Activated T-cell treated with anti-CD3 and anti-CD28 coated beads, Interleukin-2, amount 50 U/mL, for 48 hours (primary cell): Measurements from ENCODE around the gene CASTOR2.
"Not testable (repeated sequence)": the region's sequence is repeated elsewhere in the genome, so short reads cannot be mapped to it uniquely, and the experiment has no call there.

ENCODE experiments used
- DNase-seq, 2 experiments: peaks; one replicate each; pipeline ENCODE4 v3.0.0-alpha.2; 2020

CASTOR2 gene

GRCh38 chr7:74996361-74996760 lies 31.9 kb downstream of the CASTOR2 start:
- DNase-seq = not testable (repeated sequence)

DNA sequence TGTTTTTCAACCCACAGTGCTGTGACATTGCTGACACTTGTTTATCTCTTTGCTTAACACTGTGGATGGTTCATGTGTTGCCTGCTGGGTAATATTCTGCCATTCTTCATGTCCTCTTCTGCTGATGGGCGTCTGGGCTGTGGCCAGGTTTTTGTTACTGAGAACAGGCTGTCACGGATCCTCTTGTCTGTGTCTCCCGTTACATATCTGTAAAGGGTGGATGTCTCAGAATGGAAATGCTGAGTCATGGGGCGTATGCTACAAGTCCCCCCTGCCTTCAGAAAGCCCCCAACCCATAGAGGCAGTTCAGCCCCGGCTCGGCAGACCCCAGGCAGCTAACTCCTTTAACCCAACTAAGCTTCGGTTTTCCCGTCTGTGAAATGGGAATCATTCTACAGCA lies 33.3 kb downstream of the CASTOR2 start:
- not testable (repeated sequence) for DNase-seq

- DNase-seq = not testable (repeated sequence)
Measured at GRCh38 chr7:75001356-75001755, 36.9 kb downstream of the CASTOR2 start.

DNA sequence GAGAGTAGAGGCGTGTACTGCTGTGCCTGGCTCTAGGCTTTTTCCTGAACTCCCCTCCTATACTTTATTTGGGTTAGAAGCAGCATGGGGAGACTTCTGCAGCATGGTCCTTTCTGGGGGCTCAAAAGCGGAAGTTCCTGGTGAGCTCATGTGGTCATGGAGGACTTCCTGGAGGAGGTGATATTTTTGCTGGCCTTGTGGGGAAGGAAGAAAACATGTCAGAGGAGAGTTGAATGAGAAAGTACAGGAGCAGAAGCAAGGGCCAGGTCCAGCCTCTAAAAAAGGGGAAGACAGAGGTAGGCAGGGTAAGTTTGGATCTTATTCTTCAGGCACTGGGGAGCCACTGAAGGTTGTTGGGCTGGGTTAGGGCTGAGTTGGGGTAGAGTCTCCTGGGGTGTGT lies 45.5 kb downstream of the CASTOR2 start:
- DNase-seq = no peak

- DNase-seq = no peak
Measured at GRCh38 chr7:75017832-75018231, 53.3 kb downstream of the CASTOR2 start.

GRCh38 chr7:75018570-75019364 lies 54.3 kb downstream of the CASTOR2 start:
- DNase-seq = no peak

DNA sequence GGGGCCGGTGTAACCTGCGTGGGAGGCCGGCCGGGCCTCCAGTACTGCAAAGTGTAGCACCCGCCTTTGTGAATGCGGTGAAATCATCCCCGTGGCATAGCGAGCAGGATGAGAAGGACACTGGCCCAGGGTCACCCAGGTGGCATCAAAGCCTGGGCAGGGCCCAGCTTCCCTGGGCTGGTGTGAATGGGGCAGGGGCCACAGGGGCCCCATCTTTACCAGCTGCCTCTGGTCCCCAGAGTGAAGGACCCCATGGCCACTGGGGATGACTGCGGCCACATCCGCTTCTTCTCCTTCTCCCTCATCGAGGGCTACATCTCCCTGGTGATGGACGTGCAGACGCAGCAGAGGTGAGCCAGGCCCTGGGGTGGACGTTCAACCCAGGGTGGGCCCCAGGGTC lies 55.3 kb downstream of the CASTOR2 start:
- DNase-seq = no peak

GRCh38 chr7:75024922-75025321 lies 60.4 kb downstream of the CASTOR2 start:
- no peak for DNase-seq

DNA sequence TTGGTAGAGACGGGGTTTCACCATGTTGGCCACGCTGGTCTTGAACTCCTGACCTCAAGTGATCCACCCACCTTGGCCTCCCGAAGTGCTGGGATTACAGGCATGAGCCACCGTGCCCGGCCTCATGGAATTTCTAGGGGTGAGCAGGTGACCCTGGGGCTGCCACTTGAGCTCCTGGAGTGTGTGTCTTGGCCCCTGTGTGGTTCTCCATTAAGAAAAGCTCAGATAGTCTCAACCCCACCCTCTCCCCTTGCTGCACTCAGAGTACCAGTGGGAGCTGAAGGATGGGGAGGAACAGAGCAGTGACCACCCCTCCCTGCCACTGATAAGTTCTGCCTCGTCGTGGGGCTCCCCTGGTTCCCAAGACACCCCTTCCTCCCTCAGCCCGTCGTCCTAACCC lies 63.8 kb downstream of the CASTOR2 start:
- no peak for DNase-seq

- no peak for DNase-seq
Measured at GRCh38 chr7:75033064-75033463, 68.6 kb downstream of the CASTOR2 start.

GRCh38 chr7:75033826-75034225 lies 69.3 kb downstream of the CASTOR2 start:
- DNase-seq = no peak

- peak in 1 of 2 experiments; percentile 24 for DNase-seq
Measured at GRCh38 chr7:75038508-75038907, 74.0 kb downstream of the CASTOR2 start.

DNA sequence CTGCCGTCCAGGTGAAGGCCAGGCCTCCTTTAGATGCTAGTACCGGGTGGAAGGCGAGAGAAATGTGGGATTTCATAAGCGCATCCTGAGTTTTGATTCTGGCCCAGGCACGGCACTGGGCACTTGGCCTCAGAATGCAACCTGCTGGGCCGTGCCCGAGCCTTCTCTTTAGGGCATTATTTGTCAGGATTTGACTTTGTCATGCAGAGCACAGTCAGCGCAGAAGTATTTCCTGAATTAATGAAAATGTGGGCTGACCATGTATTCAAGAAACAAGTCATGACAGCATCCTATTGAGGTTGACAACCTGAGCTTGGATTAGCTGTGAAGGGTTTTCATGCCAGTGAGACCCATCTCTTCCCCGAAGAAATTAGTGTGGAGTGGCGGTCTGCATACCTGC lies 74.7 kb downstream of the CASTOR2 start:
- no peak for DNase-seq

GRCh38 chr7:75039709-75040108 lies 75.2 kb downstream of the CASTOR2 start:
- no peak for DNase-seq

DNA sequence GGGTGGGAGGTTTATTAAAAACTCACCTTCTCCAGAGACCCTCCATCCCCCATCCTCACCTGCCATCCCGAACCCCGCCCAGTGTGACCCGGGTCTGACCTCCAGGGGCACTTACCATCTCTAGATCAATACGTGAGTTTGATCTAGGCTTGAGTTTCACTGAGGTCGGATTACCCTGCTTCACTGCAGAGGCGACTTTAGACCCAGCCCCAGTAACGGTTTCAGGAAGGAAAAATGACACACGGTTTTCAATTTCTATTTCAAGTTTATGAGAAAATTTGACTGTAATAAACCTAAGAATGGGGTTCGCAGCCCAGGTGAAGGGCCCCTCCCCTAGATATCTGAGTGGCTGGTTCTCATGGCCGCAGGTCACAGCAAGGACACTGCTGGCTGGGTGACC lies 76.0 kb downstream of the CASTOR2 start:
- peak in 1 of 2 experiments; percentile 24 for DNase-seq

DNA sequence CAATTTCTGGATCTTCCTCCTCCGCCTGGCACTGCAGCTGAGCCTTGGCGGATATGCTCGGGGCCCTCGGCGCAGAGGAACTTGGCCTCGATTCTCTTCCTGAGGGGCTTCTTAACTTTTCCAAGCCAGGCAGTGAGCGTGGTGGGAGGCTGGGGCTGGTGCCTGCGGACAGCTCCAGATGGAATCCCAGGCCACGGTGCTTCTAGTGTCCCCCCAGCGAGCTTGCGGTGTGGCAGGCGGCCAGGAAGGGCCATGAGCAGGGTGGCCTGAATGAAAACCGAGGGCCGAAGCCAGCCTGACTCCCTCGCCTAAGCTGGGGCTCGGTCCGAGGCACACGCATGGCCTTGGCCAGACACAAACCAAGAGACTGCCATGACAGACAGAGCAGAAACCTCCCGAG lies 77.8 kb downstream of the CASTOR2 start:
- no peak for DNase-seq

DNA sequence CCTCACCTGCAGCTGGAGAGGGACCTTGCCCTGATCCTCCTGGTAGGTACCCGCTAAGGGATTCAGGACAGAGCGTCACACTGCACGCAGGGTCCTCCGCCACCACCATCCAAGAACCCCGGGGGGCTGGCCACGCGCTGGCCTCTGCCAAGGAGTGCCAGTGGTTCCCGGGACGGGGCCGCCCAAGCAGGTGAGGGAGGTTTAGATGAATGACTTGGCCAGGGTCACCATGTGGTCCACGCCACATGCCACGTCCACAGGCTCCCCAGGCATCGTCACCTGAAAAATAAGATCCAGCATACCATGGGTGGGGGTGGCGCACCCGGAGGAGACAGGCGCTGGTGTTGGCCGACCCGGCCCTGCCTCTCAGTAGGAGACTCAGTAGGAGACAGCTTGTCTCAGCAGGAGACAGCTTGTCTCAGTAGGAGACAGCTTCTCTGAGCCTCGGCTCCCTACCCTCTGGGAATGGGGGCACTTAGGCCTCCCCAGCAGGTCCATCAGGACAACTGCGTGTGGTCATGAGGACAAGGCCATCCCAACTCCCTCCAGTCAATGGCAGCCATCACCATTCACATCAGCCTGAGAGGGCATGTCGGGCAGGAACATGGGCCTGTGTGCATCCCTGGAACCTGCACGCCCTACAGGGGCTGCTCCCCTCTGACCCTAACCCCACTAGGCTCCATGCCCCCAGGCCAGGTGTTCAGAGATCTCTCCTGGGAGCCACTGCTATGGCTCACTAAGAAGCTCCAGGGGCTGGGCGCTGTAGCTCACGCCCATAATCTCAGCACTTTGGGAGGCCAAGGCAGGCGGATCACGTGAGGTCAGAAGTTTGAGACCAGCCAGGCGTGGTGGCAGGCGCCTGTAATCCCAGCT lies 78.6 kb downstream of the CASTOR2 start:
- DNase-seq = no peak

GRCh38 chr7:75045881-75046280 lies 81.4 kb downstream of the CASTOR2 start:
- no peak for DNase-seq

DNA sequence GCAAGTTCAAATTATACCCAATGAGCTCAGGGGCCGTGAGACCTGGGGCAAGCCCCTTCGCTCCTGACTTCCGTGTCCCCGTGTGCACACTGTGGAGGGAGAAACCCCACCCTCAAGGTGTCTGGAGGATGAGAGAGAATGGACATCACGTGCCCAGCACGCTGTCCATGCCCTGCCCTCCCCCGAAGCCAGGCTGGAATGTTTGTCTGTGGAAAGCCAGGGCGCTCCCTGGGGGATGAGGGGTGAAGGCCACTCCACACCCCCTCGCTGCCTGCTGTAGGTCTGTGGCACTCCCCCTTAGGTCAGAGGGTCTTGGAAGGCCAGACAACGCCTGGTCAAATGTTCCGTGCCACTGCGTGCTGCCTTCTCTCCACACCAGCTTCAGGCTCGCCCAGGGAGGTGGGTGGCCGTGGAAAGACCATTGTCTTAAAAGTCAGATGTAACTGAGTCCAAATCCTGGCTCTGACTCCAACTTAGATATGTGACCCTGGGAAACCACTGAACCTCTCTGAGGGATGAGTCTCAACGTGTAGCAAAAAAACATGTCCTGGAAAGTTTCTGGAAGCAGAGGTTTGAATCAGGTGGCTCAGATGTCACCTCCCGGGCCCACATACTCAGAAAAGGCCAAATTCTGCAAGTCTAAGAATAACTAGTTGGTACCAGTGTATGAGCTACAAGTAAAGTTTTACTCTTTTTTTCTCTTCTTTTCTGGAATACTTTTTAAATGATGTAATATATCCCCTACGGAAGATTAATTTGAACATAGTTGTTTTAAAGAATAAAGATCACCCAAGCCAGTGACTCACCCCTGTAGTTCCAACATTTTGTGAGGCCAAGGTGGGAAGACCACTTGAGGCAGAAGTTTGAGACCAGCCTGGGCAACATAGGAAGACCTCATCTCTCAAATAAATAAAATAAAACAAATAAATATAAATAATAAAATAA lies 84.2 kb downstream of the CASTOR2 start:
- DNase-seq = no peak

GRCh38 chr7:75049817-75050216 lies 85.3 kb downstream of the CASTOR2 start:
- DNase-seq = no peak

- DNase-seq = no peak
Measured at GRCh38 chr7:75050501-75050900, 86.0 kb downstream of the CASTOR2 start.

- DNase-seq = no peak
Measured at GRCh38 chr7:75054744-75055143, 90.2 kb downstream of the CASTOR2 start.

GRCh38 chr7:75055155-75055554 lies 90.7 kb downstream of the CASTOR2 start:
- no peak for DNase-seq
